Neuron (in vitro differentiated cells): ENCODE results near the gene LIMS2.

Experiments
- H2AFZ ChIP-seq: one replicate; pipeline ENCODE4 v1.6.1; 2013; ENCODE audit warnings: low read depth, mild to moderate bottlenecking, inconsistent platforms, low read length, moderate library complexity
- H3K27me3 ChIP-seq: one replicate; pipeline ENCODE4 v1.6.1; 2013; ENCODE audit warnings: low read length; ENCODE audit not compliant: insufficient read depth
- H3K36me3 ChIP-seq: one replicate; pipeline ENCODE4 v1.6.1; 2013; ENCODE audit warnings: low read length; ENCODE audit not compliant: insufficient read depth
- H3K4me1 ChIP-seq: one replicate; pipeline ENCODE4 v1.6.1; 2013; ENCODE audit warnings: low read length; ENCODE audit not compliant: insufficient read depth
- H3K4me3 ChIP-seq: 2 replicates; pipeline ENCODE4 v1.5.1; 2013; ENCODE audit warnings: mild to moderate bottlenecking, low read length, moderate library complexity
- H3K9me3 ChIP-seq: one replicate; pipeline ENCODE4 v1.6.1; 2013; ENCODE audit warnings: low read length

Gene LIMS2

GRCh38 chr2:127678531-127678930 lies 3.2 kb upstream of the LIMS2 start:
- H2AFZ ChIP-seq = no peak overlapping the region
- peaks cover 17% of the 10 kb centered on the region for H3K4me1 ChIP-seq
- no peaks in the 10 kb centered on the region for H3K9me3 ChIP-seq
- no peaks in the 10 kb centered on the region for H3K36me3 ChIP-seq
- H3K27me3 ChIP-seq = peaks cover 48% of the 10 kb centered on the region
- no peak overlapping the region for H3K4me3 ChIP-seq

GRCh38 chr2:127676906-127677305 lies 1.6 kb upstream of the LIMS2 start:
- peaks cover 65% of the 10 kb centered on the region for H3K27me3 ChIP-seq
- H2AFZ ChIP-seq = no peak overlapping the region
- no peaks in the 10 kb centered on the region for H3K9me3 ChIP-seq
- peaks cover 17% of the 10 kb centered on the region for H3K4me1 ChIP-seq
- H3K4me3 ChIP-seq = no peak overlapping the region
- H3K36me3 ChIP-seq = no peaks in the 10 kb centered on the region

DNA sequence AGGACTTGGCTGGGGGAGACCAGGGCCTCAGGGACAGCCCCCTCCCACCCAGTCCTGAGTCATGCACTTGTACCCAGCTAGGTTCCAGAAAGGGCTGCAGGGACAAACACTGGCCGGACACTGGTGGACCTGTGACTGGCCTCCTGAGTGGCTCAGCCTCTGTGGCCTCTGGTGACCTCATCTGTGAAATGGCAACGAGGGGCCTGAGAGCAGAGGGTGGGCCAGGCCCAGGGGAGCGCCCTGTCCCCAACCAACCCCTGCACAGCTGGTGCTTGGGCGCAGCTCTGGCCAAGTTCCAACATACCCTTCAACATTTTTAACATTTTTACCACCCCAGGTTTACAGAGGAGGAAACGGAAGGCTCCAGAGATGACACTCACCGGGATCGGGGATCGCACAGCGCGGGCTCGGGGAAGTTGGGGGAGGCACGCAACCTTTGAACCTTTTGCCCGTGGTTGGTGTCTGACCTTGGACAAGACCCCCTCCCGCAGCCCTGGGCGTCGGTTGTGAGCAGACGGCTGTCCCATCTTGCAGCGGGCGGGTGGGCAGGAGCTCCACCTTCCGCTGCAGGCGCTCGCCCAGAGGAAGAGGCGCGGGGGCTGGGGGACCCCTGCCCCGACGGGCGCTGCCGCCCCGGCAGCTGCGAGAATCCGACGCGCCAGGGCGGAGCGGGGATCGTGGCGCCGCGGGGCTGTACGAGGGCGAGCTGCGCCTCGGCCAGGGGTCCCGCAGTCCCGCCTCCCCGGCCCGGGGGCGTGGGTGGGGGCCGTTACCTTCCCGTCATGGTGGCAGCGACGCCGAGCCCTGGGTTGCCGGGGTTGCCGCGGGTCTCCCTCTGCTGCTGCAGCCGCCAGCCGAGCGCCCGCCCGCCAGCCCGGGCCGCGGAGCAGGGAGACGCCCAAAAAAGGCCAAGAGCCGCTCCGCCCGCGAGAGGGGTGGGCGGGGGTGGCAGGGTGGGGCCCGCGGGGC lies 805 bp downstream of the LIMS2 start:
- Histone ChIP-seq H3K4me3 (peak overlapping the region; percentile 28), H3K36me3 (no peaks in the 10 kb centered on the region), H3K9me3 (no peaks in the 10 kb centered on the region), H3K27me3 (peaks cover 65% of the 10 kb centered on the region), H3K4me1 (peaks cover 12% of the 10 kb centered on the region), H2AFZ (no peak overlapping the region)

- H3K4me1 ChIP-seq = peaks cover 12% of the 10 kb centered on the region
- no peak overlapping the region for H2AFZ ChIP-seq
- H3K36me3 ChIP-seq = no peaks in the 10 kb centered on the region
- peaks cover 55% of the 10 kb centered on the region for H3K27me3 ChIP-seq
- no peak overlapping the region for H3K4me3 ChIP-seq
- H3K9me3 ChIP-seq = no peaks in the 10 kb centered on the region
Observed at GRCh38 chr2:127673291-127674069, 1.9 kb downstream of the LIMS2 start.

DNA sequence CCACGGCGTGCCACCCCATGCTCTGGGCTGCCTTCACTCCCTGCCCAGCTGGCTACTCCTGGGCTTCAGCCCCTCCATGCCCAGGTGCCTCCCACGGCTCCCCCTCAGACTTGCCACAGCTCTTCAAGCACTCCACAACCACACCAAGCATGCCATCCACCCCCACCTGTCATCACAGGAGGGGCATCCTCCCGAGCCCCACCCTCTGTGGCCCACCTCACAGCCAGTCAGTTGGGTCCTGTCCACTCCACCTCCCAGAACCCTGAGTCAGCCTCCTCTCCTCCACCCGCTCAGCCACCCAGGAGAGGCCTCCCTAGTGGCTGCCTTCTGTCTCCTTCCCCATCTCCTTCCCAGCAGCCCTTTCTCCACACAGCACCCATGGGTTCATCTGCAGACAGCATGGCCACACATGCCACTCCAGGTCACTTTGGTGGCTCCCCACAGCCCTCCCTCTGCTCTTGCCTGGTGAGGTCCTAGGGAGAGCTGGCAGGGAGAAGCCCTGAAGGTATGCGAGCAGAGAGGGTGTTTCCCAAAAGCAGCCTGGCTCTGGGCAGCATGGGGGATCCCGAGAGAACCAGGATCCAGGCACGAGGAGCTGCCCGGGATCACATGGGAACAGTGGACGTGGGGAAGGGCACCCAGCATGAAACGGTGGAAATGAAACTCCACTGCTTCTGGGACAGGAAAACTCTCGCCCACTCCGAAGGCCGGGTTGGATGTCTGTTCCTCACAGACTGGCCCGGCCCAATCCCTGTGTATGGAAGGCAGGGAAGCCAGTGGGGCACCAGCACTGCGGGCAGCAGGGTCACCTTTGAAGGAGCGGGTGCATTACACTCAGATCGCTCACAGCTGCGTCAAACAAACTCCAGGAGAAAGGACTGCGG lies 2.7 kb downstream of the LIMS2 start:
- Histone ChIP-seq H3K36me3 (no peaks in the 10 kb centered on the region), H3K4me1 (peaks cover 12% of the 10 kb centered on the region), H2AFZ (no peak overlapping the region), H3K4me3 (no peak overlapping the region), H3K27me3 (peaks cover 48% of the 10 kb centered on the region), H3K9me3 (no peaks in the 10 kb centered on the region)

- H3K36me3 ChIP-seq = no peaks in the 10 kb centered on the region
- H3K27me3 ChIP-seq = peaks cover 41% of the 10 kb centered on the region
- H3K4me1 ChIP-seq = peaks cover 12% of the 10 kb centered on the region
- no peak overlapping the region for H2AFZ ChIP-seq
- H3K4me3 ChIP-seq = no peak overlapping the region
- H3K9me3 ChIP-seq = no peaks in the 10 kb centered on the region
Observed at GRCh38 chr2:127671557-127672302, 3.6 kb downstream of the LIMS2 start.

DNA sequence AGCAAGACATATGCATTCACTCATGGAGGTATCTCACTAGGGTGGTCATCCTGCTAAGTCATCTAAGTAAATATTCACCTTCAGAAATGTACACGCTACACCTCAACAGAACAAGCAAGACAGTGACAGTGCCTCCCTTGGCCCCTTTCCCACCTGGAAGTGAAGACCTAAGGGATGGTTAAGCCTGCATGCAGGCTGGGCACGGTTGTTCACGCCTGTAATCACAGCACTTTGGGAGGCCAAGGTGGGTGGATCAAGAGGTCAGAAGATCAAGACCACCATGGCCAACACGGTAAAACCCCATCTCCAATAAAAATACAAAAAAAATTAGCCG lies 4.4 kb downstream of the LIMS2 start:
- H3K4me1 ChIP-seq = peaks cover 9% of the 10 kb centered on the region
- no peaks in the 10 kb centered on the region for H3K36me3 ChIP-seq
- H3K27me3 ChIP-seq = peaks cover 45% of the 10 kb centered on the region
- no peaks in the 10 kb centered on the region for H3K9me3 ChIP-seq
- no peak overlapping the region for H2AFZ ChIP-seq
- H3K4me3 ChIP-seq = no peak overlapping the region

DNA sequence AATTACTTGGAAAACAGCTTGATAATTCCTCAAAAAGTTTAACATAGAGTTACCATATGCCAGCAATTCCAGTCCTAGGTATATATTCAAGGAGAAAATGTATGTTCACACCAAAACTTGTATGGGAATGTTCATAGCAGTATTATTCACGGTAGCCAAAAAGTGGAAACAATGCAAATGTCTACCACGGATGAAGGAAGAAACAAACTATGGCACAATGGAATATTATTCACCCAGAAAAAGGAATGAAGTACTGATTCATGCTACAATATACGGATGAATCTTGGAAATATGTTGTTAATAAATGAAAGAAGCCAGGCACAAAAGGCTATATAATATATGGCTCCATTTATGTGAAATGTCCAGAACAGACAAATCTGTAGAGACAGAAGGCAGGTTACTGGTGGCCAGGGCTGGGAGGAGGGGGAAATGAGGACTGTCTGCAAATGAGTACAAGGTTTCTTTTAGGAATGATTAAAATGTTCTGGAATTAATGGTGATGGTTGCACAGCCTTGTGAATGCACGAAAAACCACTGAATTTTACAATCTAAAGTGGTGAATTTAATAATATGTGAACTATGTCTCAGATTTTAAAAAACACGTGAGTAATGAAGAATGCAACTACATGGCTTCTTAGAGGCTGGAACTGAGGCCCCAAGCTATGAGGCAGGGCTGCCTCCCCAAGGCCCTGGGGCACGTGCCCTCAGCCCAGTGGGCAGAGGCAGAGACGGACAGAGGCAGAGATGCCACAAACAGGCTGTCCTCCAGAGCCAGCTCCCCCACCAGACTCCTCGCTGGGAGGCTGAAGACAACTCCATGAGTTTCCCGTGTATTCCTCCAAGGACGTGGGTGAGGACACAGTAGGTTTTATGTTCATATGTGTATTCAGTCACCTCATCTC lies 5.0 kb downstream of the LIMS2 start:
- H3K27me3 ChIP-seq = peaks cover 51% of the 10 kb centered on the region
- H3K4me1 ChIP-seq = peaks cover 6% of the 10 kb centered on the region
- no peak overlapping the region for H3K4me3 ChIP-seq
- no peaks in the 10 kb centered on the region for H3K9me3 ChIP-seq
- H3K36me3 ChIP-seq = no peaks in the 10 kb centered on the region
- H2AFZ ChIP-seq = no peak overlapping the region

DNA sequence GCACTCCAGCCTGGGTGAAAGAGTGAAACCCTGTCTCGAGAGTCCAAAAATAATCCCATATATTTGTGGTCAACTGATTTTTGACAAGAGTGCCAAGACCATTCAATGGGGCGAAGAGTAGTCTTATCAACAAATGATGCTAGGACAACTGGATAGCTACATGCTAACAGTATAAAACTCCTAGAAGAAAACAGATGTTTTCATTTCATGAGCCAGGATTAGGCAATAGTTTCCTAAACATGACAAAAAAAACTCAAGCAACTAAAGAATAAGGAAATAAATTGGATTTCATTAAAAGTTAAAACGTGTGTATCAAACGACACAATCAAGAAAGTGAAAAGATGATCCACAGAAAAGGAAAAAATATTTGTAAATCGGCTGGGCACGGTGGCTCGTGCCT lies 6.3 kb downstream of the LIMS2 start:
- Histone ChIP-seq H3K36me3 (no peaks in the 10 kb centered on the region), H3K4me3 (no peak overlapping the region), H3K4me1 (no peaks in the 10 kb centered on the region), H2AFZ (no peak overlapping the region), H3K9me3 (peaks cover 2% of the 10 kb centered on the region), H3K27me3 (peaks cover 54% of the 10 kb centered on the region)

GRCh38 chr2:127665267-127665893 lies 9.9 kb downstream of the LIMS2 start:
- H3K36me3 ChIP-seq = no peaks in the 10 kb centered on the region
- H3K4me1 ChIP-seq = peaks cover 8% of the 10 kb centered on the region
- no peak overlapping the region for H3K4me3 ChIP-seq
- H2AFZ ChIP-seq = no peak overlapping the region
- H3K9me3 ChIP-seq = peaks cover 2% of the 10 kb centered on the region
- peaks cover 42% of the 10 kb centered on the region for H3K27me3 ChIP-seq

GRCh38 chr2:127664895-127665225 lies 10.5 kb downstream of the LIMS2 start:
- H3K27me3 ChIP-seq = peaks cover 42% of the 10 kb centered on the region
- H3K4me3 ChIP-seq = no peak overlapping the region
- no peaks in the 10 kb centered on the region for H3K36me3 ChIP-seq
- H3K9me3 ChIP-seq = peaks cover 2% of the 10 kb centered on the region
- H2AFZ ChIP-seq = no peak overlapping the region
- H3K4me1 ChIP-seq = peaks cover 8% of the 10 kb centered on the region
